ENCODE results near the gene CPN1. TPM values are rescaled to one million over a fixed set of nuclear protein-coding genes. Genes with fewer than 3 reads are reported as not detected.

The CPN1 gene
- total and polyA plus RNA-seq, 10 of the 15 experiments (the other 5 are each of a cell fraction or from before 2014, with no cell fraction given): 0.03 to 0.10 TPM; not detected in 8

GRCh38 chr10:100085596-100085995 is 3.9 kb upstream of the CPN1 start (continued):
- TF ChIP-seq E2F8 (IDR thresholded peaks at IDR 0.05; ENCODE audit: low read depth, partially characterized antibody) (no peak), RAD51 (IDR thresholded peaks at IDR 0.05) (no peak), MYC (IDR thresholded peaks at IDR 0.05; ENCODE audit: insufficient read depth, insufficient read length, insufficient replicate concordance, low read length, severe bottlenecking) (no peak)

GRCh38 chr10:100083623-100084022 is 2.0 kb upstream of the CPN1 start:
- in situ Hi-C loops (cut with MboI) (no loop called here), intact Hi-C loops (cut with micrococcal nuclease; ENCODE audit: unreplicated experiment) (no loop called here)
- ChIA-PET RAD21 (ENCODE audit: unreplicated experiment) (no interaction called here), POLR2A (interaction anchor here (0.5 to 0.6 kb wide), 2 partner anchors 32 to 293 kb away, joined by 3 read pairs; no protein-coding TSS in a partner anchor), SMC1A (ENCODE audit: uncharacterized antibody, unreplicated experiment) (no interaction called here), CTCF (interaction anchor here (2.4 kb wide), 1 partner anchor 238 kb away, joined by 6 read pairs; no protein-coding TSS in a partner anchor)
- WGBS (ENCODE audit: insufficient coverage, insufficient replicate concordance, low lambda C conversion rate, missing lambda C conversion rate): 0% methylated on average over 1 of the region's 1 CpG
- Histone ChIP-seq H3K9me3 (replicated peaks; ENCODE audit: control insufficient read depth, insufficient read depth, low read length) (no peaks in the 10 kb centered on the region), H3K36me3 (ENCODE audit: control insufficient read depth in 2 of 2, insufficient read depth in 2 of 2, low read length in 1 of 2) (no peaks in the 10 kb centered on the region), H2AFZ (ENCODE audit: control insufficient read depth, low read depth, low read length) (no peak overlapping the region), H3K4me1 (ENCODE audit: control insufficient read depth, insufficient read depth, low read length) (no peaks in the 10 kb centered on the region), H3K79me2 (ENCODE audit: control insufficient read depth, insufficient read depth, low read length) (no peaks in the 10 kb centered on the region), H3K27me3 (replicated peaks in 1 of 2; ENCODE audit: control insufficient read depth in 2 of 2, insufficient read depth in 2 of 2, low read length in 1 of 2) (no peaks in the 10 kb centered on the region; a peak in 1 of 4 replicates), H3K4me3 (no peak overlapping the region), H3K4me2 (ENCODE audit: control insufficient read depth, insufficient read depth) (no peak overlapping the region), H3K9ac (ENCODE audit: control insufficient read depth, insufficient read depth, low read length) (no peak overlapping the region), H3K27ac (ENCODE audit: control insufficient read depth, insufficient read depth) (no peak overlapping the region), H4K20me1 (ENCODE audit: control insufficient read depth, insufficient read depth) (no peaks in the 10 kb centered on the region)
- no TSS peak for BruUV-seq (replicated peaks)
- ATAC-seq: no peak
- FAIRE-seq: no peak
- no peak for DNase-seq (ENCODE audit: low read depth, low spot score)
- TF ChIP-seq ZBTB33 (IDR thresholded peaks at IDR 0.05) (no peak), HCFC1 (IDR thresholded peaks at IDR 0.05; ENCODE audit: low read length) (no peak), ZNF274 (IDR thresholded peaks at IDR 0.05; ENCODE audit: insufficient read depth, insufficient read length) (no peak), PKNOX1 (IDR thresholded peaks at IDR 0.05) (no peak), PRDM15 (CRISPR knock-in tag; IDR thresholded peaks at IDR 0.05) (no peak), CBX3 (IDR thresholded peaks at IDR 0.05; ENCODE audit: borderline replicate concordance, low read depth) (no peak), POLR2A (IDR thresholded peaks at IDR 0.05; ENCODE audit: low read depth, low read length) (no peak), TCF12 (IDR thresholded peaks at IDR 0.05; ENCODE audit: low read depth, low read length) (no peak), SP1 (IDR thresholded peaks at IDR 0.05; ENCODE audit: low read depth, low read length) (no peak), SMARCA5 (IDR thresholded peaks at IDR 0.05) (no peak), POLR2AphosphoS2 (IDR thresholded peaks at IDR 0.05; ENCODE audit: low read depth, low read length) (no peak)

Measured in GM12878 (cell line).